EL (cell line): Measurements from ENCODE around the gene ARMC3.
"Not testable (repeated sequence)": the region's sequence is repeated elsewhere in the genome, so short reads cannot be mapped to it uniquely, and the experiment has no call there.

ENCODE experiments used
- DNase-seq: peaks from one replicate; pipeline ENCODE4 v3.0.0-alpha.2; 2016

ARMC3 gene

DNA sequence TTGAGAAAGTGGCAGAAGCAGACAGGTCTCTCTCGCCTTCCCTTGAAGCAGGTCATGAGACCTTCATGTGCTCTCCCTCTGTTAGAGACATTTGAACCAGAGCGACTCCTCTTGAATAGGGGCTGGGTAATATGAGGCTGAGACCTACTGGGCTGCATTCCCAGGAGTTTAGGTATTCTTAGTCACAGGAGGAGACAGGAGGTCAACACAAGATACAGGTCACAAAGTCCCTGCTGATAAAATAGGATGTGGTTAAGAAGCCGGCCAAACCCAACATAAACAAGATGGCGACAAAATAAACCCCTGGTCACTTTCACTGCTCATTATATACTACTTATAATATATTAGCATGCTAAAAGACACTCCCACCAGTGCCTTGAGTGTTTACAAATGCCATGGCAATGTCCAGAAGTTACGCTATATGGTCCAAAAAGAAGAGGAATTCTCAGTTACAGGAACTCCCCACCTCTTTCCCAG is 124.0 kb downstream of the ARMC3 start:
- DNase-seq = no peak

- DNase-seq = no peak
Observed at GRCh38 chr10:23053036-23053435, 125.2 kb downstream of the ARMC3 start.

- no peak for DNase-seq
Observed at GRCh38 chr10:23055424-23056185, 127.8 kb downstream of the ARMC3 start.

DNA sequence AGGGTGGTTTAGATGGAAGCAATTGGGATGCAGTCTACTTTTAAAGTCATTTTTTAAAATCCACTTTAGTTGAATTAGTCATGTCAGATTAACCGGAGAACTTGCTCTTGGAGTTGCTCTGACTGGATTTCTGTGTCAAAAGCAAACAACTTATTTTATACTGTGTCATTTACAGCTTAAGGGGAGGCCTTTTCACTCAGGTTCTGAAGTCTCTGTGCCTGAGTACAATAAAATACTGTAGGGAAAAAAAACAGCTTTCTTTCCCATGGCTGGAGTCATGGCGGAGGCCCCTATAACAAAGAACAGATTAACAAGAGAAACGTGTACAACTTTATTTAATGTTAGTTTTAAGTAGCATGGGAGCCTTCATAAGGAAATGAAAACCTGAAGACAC is 128.3 kb downstream of the ARMC3 start:
- DNase-seq = no peak

DNA sequence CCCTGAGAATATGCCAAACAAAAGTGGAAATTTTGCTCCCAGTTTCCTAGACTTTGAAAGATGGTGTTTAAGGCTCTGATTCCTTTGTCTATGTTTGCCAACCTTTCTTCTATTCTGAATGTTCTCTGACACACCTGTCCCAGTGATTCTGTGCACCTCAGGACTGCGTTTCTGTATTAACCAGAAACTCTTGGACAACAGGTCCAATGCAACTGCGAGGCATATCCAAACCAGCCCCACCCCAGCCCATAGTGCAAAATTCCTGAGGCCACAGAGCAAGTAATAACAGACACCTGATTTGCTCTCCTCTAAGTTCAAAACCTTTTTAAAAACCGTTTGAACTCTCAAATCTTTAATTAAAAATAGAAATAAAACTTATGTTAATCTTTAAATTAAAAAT is 130.5 kb downstream of the ARMC3 start:
- no peak for DNase-seq

GRCh38 chr10:23060918-23061317 is 133.1 kb downstream of the ARMC3 start:
- no peak for DNase-seq

DNA sequence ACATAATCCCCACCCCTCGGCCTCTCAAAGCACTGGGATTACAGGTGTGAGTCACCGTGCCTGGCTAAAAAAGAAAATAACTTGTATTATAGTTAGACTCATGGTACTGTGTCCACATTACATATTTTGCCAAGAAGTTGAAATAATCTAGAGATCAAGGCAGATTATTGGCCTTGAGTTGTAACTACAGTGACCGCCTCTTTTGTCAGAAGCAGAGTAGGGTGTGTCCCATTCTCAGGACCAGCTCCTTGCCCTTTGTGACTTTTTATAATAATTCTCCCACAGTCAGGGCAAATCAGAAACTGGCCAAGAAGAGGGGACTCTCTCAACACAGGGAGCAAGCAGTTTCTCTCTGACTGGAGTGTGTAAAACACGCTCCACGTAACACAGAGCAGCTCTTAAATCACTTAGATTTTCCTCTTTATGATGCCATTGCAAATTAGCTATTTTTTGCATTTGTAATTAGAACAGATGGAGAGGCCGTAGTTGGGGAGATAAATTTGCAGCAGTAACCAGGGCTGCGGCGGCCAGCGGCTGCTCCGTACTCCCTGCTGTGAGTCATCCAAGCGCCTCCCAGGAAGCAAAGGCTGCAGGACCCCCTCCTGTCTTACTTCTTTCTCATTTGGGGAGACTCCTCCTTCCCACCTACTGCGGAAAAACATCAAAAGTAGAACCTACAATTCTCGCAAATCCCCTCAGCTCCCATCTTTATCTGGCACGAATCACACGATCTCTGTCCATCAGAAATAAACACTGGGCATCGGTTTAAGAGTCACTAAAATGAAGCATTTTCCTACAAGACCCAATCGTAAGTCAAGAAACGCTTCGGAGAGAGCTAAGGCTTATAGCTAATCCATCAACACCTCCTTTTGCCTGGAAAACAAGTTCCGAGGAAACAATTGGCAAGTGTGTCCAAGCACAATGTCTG is 135.5 kb downstream of the ARMC3 start:
- DNase-seq = no peak

DNA sequence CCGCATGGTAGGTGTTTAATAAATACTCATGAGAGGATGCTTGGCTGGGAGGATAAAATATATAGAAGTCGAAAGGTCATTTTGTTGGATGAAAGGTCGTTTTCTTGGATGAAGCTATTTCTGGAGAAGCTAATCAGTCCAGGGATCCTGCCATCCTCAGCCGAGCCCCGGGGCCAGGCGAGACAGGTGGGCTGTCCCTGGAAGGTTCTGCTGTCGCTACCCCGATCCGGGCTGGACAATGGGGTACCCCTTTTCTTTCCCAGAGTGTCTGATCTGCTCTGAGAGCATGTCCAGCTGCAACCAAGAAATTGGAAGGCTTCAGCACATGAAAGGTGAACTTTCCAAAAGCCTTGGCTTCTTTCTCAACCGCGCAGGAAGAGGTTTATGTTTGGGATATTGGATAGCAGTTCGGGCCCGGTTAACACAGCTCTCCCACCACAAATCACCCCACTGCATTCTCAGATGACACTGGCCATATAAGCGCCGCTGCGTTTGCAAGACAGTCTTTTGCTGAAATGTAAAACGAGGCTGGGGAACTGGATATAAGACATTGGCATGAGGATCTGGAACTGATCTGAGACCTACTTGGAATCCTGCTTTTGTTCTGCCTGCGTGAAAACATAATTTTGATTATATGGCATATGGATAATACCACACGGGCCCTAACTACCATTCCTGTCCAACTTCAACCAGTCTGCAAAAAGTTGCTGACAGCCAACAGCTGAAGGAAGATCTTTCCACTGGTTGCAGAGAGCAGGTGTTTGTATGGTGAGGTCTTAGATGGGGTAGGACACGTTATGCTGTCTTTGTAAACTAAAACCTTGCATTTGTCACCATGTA is 136.3 kb downstream of the ARMC3 start:
- no peak for DNase-seq

DNA sequence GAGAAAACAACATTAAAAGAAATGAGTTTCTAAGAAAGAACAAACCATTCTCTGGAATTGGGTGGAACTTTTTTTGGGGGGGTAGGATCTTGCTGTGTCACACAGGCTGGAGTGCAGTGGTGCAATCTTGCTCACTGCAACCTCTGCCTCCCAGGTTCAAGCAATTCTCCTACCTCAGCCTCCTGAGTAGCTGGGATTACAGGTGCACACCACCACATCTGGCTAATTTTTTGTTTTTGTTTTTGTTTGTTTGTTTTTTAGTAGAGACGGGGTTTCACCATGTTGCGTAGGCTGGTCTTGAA is 136.9 kb downstream of the ARMC3 start:
- not testable (repeated sequence) for DNase-seq

GRCh38 chr10:23065181-23065948 is 137.5 kb downstream of the ARMC3 start:
- peak; percentile 73 for DNase-seq

GRCh38 chr10:23067337-23067736 is 139.5 kb downstream of the ARMC3 start:
- no peak for DNase-seq

GRCh38 chr10:23067939-23068775 is 140.3 kb downstream of the ARMC3 start:
- peak; percentile 66 for DNase-seq

DNA sequence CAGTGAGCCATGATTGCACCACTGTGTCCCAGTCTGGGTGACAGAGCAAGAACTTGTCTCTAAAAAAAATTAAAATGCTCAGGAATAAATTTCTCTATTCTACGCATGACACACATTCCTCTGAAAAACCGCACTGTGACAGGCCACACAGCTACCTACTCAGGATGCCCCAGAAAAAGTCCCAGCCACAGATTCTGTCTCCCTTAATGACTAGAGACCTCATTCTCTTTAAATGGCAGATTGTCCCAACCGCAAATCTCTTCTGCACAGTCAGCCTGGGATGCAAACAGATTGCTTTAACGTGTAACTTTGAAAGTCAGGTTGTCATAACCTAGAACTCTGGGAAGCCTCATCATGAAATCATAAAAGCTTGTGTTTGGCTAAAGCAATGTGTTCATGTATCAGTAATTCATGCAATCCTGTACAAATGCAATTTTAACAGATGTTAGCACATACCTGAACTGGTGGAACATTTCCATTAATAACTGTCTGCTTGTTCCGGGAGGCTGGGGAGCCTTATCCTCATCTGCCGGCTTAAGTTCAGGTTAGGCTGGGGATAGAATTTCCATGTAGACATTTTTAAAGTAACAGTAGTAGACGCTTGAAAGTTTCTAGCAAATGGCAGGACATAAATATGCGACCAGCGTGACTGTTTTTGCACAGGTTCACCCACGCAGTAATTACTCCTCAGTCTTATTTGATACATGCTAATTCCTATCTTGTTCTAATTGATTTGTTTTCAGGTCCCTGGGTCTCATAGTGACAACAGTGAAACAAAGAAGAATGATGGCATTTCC is 141.4 kb downstream of the ARMC3 start:
- no peak for DNase-seq

DNA sequence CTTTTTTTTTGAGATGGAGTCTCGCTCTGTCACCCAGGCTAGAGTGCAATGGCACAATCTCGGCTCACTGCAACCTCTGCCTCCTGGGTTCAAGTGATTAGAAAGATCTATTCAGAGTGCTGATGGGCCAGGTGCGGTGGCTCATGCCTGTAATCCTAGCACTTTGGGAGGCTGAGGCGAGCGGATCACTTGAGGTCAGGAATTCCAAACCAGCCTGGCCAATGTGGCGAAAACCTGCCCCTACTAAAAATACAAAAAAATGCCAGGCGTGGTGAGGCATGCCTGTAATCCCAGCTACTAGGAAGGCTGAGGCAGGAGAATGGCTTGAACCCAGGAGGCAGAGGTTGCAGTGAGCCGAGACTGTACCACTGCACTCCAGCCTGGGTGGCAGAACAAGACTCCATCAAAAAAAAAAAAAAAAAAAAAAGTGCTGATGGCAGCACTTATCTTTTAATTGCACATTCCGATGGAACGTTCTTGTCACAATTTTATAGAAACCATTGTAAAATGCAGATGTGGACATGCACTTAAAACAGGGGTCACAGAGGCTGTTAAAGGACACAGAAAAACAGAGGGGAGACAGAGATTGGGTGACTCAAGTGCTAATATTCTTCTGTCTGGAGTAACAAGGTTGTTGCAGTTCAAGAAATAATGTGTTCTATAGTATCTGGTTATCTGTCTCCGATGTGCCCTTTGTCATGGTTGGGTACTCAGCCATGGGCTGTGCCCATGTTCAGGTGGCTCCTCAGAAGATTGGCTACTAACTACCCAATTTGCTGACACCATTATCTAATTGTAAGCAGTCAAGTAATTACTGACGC is 142.4 kb downstream of the ARMC3 start:
- DNase-seq = not testable (repeated sequence)

DNA sequence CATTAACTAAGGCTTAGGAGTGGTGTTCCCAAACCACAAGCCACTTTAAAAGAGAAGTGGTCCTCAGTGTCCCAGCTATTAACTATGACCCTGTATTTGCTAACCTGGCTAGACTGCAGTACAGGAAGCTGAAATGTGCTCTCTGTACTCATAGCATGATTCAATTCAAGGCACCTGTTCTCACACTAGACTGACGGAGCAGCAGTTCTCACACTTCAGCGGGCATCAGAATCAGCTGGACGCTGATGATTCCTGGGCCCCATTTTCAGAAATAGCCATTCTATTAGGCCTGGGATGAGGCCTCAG is 143.0 kb downstream of the ARMC3 start:
- DNase-seq = no peak

- DNase-seq = not testable (repeated sequence)
Observed at GRCh38 chr10:23072593-23072992, 144.7 kb downstream of the ARMC3 start.

DNA sequence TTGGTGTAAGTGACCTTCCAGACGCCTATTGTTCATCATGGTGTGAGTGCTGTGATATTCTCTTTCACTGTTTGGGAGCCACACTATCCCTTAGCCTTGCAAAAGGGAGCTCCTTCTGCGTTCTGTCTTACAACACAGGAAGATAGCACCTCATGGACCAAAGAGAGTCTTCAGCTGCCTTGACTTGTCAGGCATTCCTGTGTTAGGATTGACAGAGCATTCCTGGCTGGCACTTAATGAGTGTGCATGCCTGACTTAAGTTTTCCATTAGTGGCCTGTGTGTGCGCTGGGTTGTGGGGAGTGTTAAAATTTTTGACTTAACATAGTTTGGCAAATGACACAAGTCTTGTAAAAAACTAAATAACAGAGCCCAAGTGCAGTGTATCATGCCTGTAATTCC is 145.7 kb downstream of the ARMC3 start:
- no peak for DNase-seq

DNA sequence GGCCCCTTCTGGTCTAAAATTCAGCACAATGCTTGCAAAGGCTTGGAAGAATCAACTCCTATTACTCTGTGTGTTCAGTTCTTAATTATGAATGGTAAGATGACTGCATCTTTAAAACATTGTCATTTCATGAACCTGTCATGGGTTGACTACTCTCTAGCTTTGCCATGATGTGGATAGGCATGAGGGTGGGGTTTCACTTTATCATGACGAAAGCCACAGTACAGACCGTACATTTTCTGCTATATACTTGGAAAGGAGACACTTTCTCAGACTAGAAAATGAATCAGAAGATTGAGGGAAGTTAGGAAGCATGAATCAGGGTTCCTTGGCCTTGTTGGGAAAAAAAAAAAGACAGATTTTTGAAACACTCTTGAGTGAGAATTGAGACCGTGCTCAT is 147.8 kb downstream of the ARMC3 start:
- DNase-seq = no peak

DNA sequence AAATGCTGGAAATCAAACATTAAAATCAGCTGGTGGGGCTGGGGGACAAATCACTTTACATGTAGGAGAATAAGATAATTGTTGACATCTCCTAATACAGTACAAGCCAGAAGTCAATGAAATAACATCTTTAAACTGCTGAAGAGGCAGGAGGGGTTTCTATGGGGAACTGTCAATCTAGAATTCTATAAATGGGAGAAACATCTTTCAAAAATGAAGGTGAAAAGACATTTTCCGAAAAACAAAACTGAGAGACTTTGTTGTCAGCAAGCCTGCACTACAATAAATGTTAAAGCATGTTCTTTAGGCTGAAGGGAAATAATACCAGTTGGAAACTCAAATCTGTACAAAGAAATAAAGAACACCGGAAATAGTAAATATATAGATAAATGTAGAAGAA is 150.3 kb downstream of the ARMC3 start:
- no peak for DNase-seq

GRCh38 chr10:23079700-23080099 is 151.8 kb downstream of the ARMC3 start:
- no peak for DNase-seq
